B cell (primary cell): ENCODE data around the gene MPHOSPH6.

ENCODE experiments used
- CTCF ChIP-seq: fragments of 200-600 bp; IDR thresholded peaks from one replicate; pipeline ENCODE4 v1.8.0; 2022; ENCODE audit warnings: antibody characterized with exemption, mild to moderate bottlenecking
- EZH2 ChIP-seq: IDR thresholded peaks from 2 replicates; pipeline ENCODE4 v1.6.1; 2012; ENCODE audit warnings: borderline replicate concordance, low read depth, mild to moderate bottlenecking, moderate library complexity, low read length; ENCODE audit not compliant: insufficient read depth, poor library complexity, severe bottlenecking

- TF ChIP-seq CTCF (no peak), EZH2 (no peak)
Measured at GRCh38 chr16:82157534-82157812, 12.6 kb downstream of the MPHOSPH6 start.
